Measurements from ENCODE around the gene TEAD4.

GRCh38 chr12:3081886-3082285, 122.7 kb downstream of the TEAD4 start:
- TF ChIP-seq POLR2AphosphoS5 (IDR thresholded peaks at IDR 0.05) (no peak), CTCF (IDR thresholded peaks at IDR 0.05) (no peak)
